HG03469 (cell line): ENCODE data around the gene DAP.
A peak's percentile ranks its signal among the peaks of the same experiment; 100 is the strongest.
"Not testable (repeated sequence)": the region's sequence is repeated elsewhere in the genome, so short reads cannot be mapped to it uniquely, and the experiment has no call there.

Source experiments
- ATAC-seq: cut with Tn5 transposase; IDR thresholded peaks from one replicate; pipeline ENCODE4 v1.9.1; 2021; ENCODE audit warnings: mild to moderate bottlenecking, moderate library complexity, moderate number of reproducible peaks; ENCODE audit not compliant: unreplicated experiment

DAP gene, protein sequence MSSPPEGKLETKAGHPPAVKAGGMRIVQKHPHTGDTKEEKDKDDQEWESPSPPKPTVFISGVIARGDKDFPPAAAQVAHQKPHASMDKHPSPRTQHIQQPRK

DNA sequence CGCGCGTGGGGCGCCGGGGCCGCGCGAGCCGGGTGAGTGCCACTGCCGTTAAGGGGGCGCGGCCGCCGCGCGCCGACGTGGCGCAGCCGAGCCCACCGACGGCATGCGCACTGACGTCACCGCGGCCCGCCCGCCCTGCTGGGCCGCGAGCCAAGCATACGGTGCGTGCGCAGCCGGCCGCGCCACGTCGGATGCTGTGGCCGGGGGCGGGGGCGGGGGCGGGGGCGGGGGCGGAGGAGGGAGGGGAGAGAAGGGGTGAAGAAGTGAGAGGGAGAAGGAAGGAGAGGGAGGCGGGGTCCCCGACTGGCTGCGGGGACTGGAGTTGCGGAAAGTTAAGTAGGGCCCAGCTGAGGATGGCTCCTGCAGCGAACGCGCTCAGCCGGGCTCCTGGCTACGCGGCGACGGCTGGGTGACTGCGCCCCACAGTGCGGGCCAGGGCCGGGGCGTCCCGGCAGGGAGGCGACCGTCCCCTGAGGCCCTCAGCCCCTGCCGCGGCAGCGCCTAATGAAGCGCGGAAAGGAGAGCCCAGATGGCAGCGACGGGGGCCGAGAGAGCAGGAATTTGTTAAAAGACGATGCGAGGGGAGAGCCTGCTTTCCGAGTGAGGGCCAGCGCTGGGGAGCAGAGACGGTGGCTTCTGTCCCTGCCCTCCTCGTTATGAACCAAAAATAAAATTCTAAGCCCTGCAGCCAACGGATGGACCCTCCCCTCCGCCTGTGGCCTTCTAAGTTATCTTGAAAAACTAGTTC lies at the start of gene DAP:
TSS of gene DAP (minus strand) at position 50 of the 748 bp plus-strand sequence. CDS start 166 bp downstream, outside the sequence.
- ATAC-seq, result peak; percentile 59

DNA sequence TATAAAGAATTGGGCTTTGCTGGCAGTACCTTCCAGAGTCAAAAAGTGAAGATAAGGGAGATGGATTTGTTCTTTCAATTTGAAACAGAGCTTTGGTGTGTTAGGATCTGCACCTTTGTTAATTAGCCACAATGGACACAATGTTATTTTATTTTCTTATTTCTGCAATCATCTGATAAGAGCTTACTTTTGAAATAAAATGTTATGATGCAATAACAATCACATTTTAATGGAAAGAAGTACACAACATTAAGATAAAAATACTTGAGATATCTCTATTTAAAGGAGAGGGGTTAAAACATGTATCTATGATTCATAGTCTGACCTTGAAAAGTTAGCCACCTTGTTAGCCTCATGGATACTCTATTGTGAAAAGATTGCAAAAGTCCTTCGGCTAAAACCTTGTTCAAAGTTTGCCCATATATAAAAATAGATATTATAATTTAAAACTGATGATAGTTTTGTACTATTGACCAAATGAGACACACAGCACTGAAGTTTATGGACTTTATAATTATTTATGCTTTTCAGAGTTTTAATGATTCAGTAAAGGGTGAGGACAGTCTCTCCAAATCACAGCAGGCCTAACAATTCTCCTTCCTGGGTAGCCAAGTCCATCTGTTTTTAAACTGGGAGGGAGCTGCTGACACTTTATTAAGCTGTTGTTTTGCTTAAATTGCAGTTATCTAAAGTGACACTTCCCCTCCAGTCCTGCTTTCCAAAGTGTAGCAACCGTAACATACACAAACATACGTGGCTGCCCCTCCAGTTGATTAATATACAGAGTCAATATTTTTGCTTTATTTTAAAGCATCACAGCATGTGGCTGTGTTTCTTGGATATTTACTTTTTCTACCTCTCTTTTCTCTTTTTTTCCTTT lies 47.6 kb upstream of the DAP start:
- ATAC-seq, result no peak

DNA sequence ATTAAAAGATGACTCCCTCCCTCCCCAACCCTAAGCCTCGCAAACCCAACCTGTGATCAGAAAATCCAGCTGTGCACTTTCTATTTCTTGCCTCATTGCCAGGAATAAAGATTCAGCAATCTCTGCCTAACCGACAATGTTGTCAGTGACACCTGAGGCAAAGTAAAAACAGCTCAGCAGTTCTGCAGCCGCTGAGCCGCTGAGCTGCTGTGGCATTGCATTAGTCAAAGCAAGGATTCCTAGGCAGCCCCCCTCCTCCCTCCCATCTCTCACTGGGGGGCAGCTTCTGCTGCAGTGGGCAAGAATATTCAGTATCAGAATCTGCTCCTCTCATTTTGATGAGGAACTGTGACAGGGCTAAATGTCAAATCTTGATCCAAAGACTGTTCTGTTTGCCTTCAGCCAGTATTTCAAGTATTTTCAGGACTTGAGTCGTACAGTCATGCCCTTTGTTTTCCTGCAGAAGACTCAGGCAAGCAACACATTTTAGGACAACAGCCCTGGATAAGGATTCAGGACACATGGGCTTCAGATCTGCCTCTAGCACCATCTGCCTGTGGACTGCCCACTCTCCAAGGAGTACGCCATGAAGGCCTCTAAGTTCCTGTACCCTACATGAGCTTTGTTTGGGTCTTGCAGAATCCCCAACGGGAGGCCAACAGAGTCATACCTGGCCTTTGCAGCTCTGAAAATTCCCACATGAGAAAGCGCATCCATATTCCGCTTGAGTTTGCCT lies 41.1 kb upstream of the DAP start:
- no peak for ATAC-seq

DNA sequence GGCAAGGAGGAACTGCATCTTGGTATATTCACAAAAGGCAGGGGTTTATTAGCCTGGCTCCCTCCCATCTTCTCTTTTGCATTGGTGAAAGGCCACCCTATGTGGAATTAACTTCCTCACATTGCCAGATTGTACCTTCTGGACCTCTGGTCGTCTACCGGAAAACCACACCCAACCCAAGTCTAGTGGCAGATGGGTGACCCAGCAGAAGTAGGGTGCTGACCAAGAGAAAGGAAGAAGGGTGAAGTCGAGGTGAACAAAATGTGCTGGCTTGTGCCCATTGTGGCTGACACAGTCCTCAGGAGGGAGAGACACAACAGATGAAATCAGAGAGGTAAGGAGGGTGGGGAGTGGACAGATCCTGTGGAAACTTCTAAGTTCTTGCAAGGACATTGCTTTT lies 39.8 kb upstream of the DAP start:
- no peak for ATAC-seq

DNA sequence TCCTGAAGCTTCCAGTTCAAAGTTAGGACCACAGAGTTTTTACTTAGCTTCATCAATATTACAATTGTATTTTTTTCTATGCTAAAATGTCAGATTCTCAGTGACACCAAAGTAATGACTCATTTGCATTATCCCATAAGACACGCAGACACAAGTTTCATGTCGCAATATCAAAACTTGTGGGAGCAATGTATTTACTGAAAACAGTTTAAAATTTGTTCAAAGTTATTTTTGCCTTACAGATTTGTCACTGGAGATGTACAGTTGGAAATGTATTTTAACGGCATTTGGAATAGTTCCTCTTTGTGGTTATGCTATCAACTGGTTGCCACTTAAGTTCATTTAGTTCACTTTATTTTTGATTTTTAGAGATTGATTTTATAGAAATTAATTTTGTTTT lies 36.2 kb upstream of the DAP start:
- no peak for ATAC-seq

DNA sequence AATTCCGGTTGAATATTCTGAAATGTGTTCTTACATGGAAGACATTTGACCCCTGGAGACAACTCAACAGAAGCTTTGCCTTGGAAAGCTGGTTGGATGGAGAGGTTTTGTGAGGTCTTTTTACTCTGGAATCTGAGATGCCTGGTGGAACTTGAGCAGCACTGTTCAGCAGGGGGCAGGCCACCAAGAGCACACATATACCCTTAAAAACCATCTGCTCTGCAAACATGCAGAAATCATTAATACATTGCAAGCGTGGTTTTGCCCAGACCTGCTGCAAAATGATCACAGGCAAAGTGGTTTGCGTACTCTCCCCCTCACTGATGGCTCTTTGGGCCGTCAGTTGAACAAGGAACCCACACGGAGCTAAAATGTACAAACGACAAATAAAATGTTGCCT lies 32.8 kb upstream of the DAP start:
- ATAC-seq, result no peak

DNA sequence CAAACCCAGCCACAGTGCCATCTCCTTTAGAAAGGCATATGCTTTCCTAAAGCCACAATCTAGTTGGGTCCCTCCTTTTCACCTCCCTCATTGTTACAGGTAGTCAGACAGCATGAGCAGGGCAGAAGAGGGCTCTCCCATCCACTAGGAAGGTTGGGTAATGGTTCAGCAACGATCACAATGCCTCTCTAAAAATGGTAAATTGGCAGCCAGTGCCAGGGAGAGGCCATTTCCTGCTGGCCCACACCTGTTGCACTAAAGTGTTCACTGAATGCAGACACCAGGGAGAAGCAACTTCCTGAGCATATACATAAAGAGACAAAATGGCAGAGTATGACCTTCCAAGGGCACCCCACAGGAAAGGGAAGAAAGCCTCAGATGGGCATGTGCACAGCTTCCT lies 31.3 kb upstream of the DAP start:
- ATAC-seq, result no peak

DNA sequence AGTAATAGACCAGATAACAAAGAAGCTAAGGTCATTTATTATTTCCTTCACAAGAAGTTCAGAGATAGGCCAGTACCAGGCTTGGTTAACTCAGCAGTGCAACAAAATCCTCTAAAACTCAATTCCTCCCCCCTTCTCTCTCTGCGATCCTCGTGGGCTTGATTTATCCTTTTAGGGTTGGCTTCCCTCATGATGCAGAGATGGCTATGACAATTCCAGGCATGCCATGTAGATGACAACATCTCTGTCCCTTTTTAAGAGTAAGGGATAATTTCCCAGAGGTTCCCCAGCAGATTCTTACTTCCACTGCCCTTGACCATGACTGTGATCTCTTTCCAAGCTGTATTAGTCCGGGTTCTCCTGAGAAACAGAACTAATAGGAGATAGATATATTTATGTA lies 28.7 kb upstream of the DAP start:
- no peak for ATAC-seq

DNA sequence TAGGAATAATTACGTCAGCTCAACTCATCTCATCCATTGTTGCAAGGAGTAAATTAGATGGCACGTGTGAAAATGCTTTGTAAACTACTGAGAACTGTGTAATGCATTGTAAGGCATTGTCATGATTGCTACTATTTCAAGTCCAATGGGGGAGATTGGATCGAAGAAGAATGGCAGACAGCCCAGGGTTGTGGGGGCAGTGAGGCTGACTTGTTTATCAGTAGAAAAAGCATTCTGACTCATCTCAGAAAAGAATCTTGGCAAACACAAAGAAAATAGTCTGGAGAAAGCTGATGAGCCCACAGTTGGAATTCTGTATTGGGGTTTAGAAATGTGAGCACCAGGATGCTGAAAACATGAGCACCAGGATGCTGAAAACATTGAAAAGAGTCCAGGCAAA lies 28.0 kb upstream of the DAP start:
- no peak for ATAC-seq

DNA sequence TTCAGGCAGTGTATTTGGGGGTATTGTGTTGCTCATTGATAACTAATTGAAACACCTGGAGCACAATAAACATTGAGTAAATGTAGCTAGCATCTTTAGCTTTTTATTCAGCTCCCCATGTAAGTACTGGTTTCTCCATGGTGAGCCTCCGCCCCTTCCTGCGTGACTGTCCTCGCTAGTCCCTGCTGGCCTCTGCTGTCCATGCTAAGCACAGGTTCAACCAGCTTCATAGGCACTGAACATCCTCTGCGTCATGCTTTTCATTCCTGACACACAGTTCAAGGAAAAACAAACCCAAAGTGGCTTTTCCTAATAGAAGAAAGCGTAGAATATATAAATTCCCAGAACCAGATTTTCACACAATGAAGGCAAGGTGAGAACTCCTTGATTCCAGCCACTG lies 27.3 kb upstream of the DAP start:
- ATAC-seq, result no peak

DNA sequence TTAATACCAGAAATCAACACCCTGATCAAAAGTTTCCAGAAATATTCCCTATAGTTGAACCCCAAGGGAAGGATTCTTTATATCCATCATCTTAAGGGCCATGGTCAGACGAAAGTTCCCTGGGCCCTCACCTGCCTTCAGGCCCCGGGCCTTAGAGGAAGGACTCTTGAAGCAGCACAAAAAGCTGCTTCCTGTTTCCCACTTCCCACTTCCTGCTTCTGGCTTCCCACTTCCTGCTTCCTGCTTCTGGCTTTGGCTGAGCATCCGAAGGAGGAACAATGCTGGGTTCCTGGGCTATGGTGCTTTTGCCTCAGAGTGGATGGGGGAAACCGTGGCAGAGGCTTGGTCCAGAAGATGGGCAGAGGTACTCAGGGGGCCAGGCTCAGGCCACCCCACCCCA lies 25.8 kb upstream of the DAP start:
- ATAC-seq, result no peak

DNA sequence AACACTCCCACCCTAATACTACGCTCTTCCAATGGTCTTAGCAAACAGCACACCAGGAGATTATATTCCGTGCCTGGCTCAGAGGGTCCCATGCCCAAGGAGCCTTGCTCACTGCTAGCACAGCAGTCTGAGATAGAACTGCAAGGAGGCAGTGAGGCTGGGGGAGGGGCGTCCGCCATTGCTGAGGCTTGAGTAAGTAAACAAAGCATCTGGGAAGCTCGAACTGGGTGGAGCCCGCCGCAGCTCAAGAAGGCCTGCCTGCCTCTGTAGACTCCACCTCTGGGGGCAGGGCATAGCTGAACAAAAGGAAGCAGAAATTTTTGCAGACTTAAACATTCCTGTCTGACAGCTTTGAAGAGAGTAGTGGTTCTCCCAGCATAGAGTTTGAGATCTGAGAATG lies 19.2 kb upstream of the DAP start:
- not testable (repeated sequence) for ATAC-seq

DNA sequence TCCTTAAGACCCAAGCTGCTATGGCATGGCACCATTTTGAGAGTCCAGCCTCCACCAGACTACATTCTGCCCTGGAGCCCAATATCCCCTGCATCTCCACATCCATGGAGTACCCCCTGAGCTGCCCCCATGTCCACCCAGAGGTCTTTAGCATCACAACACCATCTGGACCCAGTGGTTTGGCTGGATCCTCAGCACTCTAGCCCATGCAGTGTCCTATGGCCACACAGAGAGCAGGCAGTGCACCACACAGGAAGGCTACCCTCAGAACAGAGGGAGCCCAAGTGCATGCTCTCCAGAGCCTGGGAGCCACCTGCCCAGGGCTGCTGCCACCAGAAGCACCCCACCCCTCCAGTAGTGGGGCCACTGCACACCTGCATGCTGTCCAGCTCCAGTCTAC lies 18.6 kb upstream of the DAP start:
- no peak for ATAC-seq

DNA sequence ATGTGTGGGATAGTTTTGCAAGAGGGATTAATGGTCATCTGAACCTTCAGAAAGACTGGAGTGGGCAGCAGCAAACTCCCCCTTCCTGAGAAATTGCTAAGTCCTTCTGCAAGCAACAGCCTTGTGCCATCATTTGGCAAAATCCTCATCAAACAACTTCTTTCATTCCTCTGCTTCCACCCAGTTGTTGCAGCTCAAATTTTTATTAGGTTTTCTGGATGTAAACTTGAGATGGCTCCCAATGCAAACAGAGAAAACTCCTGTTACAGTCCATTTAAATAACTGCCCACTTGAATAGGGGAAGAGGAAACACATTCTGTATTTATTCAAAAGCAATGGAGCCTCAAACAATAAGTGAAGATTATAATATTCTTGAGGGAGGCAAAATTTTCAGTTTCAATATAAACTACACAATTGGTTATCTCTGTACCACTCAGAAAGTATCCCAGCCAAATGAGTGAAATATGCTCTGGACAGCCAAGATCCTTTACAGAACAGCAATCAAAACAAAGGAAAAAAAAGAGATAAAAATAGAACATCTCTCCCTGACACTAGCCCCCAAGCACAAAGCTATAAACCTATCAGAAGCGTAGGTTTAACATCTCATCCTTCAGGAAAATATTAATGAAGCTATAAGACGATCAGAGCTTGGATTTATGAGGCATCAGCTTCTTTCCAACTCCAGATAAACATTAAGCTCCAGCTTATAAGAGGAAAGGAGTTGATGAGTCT lies 17.3 kb upstream of the DAP start:
- no peak for ATAC-seq

DNA sequence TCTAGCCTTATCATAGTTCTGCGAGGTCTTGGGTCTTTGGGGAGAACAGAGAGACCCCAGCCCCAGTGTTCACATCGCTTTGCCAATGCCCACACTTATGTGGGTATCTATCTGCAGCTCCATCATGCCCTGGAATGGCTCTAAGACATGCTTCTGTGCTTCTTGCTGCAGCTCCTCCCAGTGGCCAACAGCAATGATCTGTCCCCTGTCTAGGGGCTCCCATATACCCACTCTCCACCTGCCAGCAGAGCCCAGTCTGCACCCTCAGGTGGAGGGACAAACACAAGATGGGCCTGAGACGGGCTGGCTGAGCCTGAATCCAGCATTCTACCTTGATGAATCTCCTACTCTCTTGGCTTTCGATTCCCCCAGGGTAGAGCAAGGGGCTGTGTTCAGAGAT lies 14.6 kb upstream of the DAP start:
- peak; percentile 60 for ATAC-seq

DNA sequence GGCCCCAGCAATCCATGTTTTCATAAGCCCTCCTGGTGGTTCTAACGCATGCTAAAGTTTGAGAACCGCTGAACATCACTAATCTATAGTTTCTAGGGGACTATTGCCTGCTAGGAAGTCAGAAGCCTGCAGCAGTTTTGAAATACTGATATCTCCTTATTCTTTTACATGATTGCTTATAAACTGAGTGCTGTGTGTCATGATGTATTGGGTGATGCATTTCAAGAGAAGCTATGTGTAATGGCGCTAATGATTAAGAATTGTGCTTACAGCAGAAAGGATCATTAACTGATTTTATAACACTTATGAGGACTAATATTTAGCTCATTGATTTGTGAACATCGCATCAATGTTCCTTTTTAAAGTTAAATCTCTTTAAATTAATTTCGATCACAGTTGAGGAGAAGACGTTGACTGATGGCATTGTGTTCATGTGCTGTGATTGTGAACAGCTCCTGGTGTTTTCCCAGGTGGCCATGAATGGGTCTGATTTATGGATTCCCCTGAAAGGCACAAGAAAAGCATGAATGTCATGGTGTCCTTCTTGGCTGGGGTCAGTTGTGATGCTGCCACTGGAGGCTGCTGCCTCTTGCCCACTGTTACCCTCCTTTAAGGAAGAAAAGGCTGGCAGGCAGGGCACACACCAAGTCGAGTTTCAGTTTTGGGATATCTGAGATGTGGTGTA lies 12.0 kb upstream of the DAP start:
- no peak for ATAC-seq

DNA sequence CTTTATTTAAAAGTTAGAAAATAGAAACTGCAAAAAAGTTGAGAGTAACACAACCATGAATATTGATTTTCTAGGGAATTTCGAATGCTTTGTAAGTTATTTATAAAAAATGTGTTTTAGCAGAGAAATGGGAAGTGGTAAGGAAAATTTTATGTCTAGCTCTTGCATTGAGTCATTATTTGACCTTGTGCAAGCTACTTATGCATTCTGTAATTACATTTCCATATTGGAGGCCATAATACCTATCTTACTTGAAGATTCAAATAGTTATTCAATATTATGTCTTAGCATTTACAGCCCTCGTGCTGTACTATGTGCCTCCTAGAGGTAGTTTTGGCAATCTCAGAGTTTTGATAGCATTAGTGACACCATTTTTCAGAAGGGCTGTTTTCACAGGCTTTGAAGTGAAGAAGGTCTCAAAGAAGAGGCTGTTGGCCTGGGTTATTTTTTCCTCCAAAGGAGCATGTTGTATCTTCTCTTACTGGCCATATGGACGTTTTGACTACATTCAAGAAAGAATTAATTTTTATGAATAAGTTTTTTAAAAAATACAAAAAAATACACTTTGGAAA lies 7.4 kb upstream of the DAP start:
- ATAC-seq, result no peak

DNA sequence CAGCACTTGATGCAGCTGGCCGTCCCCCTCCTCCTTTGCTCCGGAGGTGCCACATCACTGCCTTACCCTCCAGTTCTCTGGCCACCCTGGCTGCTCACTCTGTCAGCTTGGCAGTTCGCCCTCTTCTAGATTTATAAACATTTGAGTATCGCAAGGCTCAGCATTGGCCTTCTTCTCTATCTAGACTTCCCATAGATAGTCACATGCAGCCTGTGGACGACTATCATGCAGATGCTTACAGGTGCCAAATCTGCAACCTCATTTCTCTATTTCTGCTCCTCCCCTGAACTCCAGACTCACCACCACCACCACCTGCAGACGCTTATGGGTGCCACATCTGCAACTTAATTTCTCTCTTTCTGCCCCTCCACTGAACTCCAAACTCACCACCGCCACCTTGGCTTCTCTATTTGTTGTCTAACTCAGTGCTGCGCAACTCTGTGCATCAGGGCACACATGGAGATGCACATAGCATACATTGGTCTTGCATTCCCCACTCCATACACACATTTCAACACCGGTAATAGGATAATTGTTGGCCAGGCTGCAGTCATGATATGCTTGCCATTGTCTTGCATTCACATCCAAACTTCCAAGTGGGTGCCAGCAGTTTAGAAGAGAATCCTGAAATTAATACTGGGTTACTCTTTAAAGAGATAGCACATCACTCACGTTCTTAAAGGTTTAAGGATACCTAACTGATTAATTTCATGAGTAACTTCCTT lies 1.9 kb upstream of the DAP start:
- ATAC-seq, result no peak
